Umbilical cord (tissue), 2 donors: ENCODE measurements around the gene RGN. TPM values are rescaled to one million over a fixed set of nuclear protein-coding genes. Genes with fewer than 3 reads are reported as not detected.
"Not testable (repeated sequence)": the region's sequence is repeated elsewhere in the genome, so short reads cannot be mapped to it uniquely, and the experiment has no call there.

Source experiments
- DNase-seq: peaks from one replicate; pipeline ENCODE4 v3.0.0-alpha.2; 2015; ENCODE audit warnings: low spot score
- total RNA-seq: library from RNA; depleted of rRNA; stranded (reverse); fragments of >200 nt; gene quantifications from one replicate; pipeline ENCODE4 v1.2.3, GENCODE V29; 2014; ENCODE audit warnings: low replicate concordance; ENCODE audit not compliant: insufficient read depth

The RGN gene
- total RNA-seq, result 1.4 TPM

DNA sequence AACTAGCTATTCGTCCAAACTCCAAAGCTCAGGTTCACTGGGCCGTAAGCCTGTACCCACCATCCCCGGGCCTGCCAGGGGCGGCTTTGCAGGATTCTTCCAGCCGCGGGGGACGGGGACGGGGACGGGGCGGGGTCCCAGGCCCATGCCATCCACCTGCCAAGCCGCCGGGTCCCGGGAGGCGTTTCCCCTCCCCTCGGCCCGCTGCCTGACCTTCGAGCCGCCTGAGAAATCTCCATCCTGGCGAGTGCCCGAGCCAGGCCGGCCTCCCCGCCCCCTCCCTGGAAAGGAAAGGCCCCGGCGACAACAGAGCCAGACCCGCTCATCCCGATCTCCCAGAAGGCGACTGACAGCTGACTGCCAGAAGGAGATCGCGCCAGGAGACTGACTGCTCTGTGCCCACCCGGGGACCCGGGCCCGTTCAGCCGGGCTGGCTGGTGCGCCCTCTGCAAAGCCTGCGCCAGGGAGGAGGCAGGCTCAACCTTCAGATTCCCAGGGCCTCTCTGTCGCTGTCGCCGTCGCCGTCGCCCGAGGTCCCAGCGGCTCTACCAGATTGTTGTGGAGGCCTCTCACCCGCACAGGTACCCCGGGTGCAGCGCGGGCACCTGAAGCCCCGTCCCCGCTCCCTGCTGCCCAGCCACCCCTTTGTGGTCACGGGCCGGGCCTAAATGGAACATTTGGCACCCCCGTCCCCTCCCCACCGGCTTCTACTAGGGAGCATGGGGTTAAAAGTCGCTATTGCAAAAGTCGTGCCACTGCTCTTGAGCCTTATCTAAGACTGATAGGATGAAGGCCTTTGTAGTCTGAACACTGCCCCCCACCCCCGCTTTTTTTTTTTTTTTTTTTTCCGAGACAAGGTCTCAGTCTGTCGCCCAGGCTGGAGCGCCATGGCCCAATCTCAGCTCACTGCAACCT is at the start of gene RGN:
RGN (plus strand) TSS at position 315 of the 915 bp plus-strand sequence. CDS start 2,702 bp downstream, outside the sequence.
- no peak for DNase-seq

DNA sequence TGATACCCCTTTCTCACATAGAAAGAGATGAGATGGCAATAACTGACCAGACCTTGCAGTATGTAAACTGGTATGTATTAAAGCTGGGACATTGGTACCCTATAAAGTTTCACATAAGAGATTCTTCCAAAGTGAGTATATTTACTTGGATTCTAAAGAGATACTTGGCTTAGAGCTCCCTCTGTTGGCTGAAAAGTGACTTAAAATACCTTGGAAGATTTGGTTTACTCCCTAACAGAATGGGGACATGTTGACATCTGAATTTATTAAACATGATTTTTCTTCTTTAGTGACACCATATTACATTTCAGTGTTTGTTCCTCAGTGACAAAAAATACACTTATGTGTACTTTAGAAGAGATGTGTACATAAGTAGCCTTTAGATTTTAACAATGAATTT is 47.9 kb upstream of the RGN start:
- DNase-seq, result peak; percentile 69

DNA sequence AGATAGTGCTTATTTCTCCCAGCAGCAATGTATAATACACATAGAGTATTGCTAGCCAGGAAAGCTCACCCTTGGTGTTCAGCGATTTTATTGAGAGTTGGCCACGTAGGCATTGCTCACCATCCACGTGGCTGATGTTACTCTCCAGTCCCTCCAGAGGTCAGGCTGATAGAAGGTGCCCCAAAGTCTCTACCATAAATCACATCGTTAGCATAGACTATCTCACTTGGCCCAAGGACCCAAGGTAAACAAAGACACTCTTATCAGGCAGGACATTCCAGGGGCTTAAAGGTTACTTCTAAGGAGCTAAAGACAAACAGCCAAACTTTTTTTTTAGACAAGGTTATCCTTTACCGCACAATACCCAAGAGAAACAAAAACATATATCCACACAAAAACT is 30.3 kb upstream of the RGN start:
- no peak for DNase-seq

DNA sequence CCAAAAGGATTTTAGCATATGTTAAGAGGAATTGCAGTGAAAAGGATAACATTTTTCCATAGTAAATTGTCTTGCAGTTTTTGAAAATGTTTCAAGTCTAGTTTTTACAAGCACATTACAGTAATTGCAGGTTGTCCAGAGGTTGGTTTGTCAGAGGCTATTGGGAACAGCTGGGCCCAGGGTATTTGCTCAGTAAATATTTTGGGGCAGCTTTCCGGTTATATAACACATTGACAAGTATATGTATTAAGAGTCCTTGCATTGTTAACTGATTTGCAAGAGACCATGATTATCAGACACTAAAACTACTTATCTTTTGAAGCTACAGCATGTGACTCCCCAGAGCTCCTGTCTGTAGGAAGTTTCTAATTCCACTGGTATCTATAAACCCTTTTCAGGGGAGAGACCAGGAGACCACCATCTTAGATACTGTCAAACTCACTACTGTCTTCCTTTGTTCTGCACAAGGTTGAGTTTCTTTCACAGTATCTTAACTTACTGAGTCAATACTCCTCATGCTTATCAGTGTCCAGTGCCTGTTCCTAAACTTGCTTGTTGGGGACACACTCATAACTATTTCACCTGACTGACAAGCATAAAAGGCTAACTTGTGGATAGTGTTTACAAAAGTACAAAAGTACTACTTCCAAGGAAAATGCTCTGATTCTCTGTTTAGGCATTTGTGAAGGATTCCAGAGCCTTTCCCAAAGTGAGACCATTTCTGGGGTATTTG is 18.9 kb upstream of the RGN start:
- DNase-seq, result no peak

DNA sequence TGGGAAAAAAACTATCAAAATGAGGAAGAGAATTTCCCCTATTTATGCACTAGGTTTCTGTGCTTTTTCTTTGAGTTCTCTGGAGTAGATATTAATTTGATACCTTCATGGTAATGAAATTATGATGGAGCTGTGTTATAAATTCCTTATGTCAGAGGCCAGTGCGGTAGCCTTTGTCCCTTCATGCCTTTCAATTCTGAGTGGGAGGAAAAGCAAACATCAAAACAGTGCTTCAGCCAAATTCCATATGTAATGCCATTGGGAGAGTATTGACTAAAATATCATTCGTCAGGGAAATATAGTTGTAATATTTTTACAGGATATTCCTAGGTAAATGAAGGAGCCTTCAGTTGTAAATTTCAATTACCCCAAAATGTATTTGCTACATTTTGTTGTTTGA is 17.5 kb upstream of the RGN start:
- no peak for DNase-seq

DNA sequence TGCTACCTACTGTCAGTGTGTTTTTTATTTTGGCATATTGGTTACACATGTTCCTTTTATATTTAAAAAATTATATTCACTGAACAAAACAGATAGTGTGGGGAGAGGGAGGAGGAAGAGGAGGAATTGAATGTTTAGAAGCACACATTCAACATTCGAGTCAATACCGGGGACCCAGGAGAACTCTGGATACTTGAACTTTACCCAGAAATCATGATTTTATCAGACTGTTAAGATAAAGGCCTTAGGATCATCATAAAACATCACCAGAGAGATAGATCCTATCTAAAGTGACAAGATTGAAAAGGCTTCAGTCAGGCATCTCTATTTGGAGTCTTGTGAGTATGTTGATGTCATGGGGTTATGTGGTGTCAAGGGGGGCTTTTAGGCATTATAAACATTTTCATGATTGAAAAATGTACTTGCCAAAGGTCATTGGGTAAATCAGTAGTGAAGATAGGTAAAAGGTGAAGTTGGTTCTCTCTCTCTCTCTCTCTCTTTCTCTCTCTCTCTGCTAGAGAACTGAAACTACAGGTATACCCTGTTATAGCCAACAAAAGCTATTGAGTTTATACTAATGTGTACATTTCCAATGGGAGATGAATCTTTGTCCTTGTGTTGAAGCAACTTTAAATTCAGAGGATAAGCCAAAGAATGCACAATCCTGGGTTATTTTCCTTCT is 16.9 kb upstream of the RGN start:
- DNase-seq, result no peak

DNA sequence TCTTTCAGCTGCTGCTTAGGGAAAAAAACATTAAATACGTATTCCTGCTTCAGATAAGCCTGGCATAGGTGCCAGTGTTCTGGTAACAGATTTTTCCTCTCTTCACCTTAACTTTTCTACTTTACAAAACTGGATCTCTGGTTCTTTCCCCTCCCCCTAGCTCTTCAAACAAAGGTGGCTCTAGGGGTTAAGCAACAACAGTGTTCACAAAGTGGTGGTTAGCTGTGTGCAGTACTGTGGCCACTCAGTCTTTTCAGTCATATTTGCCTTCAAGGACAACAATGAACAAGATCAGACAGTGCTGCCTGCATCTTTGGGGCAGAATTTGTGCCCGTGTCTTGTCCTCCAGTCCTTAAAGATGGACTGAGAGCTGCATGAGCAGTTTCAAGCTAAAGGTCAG is 15.1 kb upstream of the RGN start:
- no peak for DNase-seq

DNA sequence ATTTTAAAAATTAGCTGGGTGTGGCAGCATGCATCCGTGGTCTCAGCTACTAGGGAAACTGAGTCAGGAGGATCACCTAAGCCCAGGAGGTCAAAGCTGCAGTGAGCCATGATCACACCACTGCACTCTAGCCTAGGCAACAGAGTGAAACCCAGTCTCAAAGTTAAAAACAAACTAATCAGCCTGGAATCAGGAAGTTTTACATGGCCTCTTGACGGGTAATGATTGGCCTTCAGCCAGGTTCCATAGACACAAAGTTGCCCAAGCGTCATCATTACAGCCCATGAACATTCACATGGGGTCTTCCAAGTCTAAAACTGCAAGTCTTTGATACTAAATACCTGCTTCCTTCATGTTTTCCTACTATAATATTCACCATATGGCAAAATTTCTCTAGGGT is 10.0 kb upstream of the RGN start:
- no peak for DNase-seq

DNA sequence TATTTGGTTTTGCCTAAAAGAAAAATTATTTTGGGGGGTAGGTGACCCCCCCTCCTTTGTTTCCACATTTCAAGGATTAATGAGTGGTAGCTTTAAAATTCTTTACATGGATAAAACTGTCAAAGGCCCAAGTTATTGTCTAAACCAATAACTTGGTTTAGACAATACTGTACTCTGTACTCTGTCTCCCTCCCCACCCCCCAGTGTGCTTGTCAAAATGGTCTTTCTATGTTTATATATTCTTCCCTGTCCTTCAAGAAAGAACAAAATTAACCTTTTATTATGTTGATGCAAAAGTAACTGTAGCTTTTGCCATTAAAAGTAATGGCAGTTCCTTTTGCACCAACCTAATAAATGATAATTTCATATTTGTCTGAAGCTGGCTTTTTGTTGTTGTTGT is 9.5 kb upstream of the RGN start:
- DNase-seq, result no peak

DNA sequence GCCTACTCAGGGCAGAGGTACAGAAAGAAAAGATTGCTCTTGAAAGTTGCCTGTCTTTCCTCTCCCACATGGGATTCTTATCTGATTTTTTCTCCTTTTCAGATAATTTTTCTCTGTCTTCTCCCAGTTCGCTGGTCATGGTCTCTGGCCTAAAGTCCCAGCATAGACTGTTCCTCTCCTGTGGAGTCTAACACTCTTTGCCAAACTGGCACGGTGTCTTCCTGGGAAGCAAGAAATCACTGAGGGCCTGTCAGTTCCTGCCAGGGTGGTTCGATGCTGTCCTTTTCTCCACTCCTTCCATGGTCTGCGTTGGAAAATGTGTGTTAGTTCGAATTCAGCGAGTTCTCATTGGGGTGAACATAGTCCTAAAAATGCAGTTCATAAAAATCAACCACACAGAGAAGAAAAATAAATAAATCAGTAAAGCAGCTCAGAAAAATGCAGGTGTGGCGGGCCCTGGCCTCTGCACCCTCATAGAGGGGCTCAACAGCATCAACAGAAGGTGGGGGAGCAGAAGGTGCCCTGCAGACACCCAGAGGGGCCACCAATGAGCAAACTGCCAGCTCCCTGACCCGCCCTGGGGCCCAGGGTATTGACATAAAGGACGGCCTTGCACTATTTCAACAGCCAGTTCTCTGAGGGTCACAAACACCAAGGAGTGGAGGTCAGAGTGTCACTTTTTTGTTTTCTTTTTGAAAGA is 2.1 kb downstream of the RGN start:
- no peak for DNase-seq

DNA sequence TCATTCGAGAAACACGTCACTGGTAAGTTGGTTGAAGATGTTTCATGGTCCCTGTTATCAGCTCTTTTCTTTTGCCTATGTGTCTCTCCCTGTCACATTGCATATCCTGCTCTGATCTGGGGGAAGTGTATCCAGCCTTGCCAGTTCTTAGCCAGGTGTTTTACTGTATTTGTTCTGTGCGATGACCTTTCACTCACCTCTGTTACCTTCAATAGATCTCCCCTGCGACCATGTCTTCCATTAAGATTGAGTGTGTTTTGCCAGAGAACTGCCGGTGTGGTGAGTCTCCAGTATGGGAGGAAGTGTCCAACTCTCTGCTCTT is 2.6 kb downstream of the RGN start:
- DNase-seq, result no peak

DNA sequence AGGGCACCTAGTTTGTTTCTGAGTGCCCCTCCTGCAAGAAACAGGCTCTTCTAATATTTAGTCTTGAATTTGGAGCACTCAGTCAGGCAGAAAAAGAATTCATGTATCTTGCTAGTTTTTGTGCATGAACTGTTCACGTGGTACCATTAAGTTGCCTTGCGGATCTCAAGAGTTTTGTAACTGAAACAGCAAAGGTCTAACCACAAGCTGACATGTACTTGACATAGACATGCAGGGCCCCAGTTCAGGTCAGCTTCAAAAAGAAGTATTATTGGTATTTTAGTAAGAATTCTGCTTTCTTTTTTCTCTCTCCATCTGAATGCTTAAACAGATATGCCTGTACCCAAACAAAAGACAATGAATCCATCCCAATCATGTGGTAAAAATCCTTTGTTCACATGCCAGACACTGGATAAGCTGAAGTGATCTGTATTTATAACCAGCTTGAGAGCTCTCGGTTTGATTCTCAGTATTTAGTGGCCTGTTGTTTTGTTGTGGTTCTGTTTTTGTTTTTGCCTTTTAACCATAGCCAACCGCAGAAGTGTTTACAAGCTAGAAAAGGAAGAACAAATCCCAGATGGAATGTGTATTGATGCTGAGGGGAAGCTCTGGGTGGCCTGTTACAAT is 13.0 kb downstream of the RGN start:
- DNase-seq, result peak; percentile 9

DNA sequence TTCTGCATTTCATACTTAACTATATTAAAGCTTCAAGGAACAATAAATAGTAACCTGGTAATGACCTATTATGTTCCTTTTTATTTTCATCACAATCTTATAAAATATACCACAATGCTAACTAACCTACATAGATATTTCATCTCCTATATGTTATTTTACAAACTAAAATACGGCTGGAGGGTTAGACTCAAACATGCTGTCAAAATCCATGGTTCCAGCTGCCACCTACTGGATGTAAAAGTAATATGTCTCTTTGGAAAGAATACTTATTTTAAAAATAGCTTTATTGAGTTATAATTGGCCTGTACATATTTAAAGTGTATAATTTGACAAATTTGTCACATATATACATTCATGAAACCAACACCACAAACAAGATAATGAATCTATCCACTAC is 15.0 kb downstream of the RGN start:
- peak; percentile 16 for DNase-seq

DNA sequence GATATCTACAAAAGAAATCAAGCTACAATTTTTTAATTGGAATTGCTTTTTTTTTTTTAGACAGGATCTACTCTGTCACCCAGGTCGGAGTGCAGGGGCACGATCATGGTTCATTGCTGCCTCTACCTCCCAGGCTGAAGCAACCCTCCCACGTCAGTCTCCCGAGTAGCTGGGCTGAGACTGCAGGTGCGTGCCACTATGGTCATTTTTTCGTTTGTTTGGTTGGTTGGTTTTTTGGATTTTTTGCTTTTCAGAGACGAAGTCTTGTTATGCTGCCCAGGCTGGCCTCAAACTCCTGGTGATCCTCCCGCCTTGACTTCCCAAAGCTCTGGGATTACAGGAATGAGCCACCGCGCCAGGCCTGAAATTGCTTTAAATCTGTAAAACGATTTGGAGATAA is 15.6 kb downstream of the RGN start:
- DNase-seq, result no peak

DNA sequence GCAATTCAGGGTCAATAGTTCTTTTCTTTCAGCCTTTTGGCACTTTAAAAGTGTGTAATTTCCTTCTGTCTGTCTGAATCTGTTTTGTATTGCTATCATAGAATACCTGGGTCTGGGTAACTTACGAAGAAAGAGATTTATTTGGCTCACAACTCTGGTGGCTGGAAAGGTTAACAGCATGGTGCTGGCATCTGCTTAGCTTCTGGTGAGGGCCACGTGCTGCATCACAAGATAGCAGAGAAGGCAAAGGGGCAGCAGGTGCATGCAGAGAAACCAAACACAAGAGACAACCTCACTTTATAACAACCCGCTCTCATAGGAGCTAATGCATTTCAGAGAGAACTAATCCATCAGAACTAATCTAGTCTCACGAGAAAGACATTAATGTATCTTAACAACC is 18.8 kb downstream of the RGN start:
- no peak for DNase-seq

DNA sequence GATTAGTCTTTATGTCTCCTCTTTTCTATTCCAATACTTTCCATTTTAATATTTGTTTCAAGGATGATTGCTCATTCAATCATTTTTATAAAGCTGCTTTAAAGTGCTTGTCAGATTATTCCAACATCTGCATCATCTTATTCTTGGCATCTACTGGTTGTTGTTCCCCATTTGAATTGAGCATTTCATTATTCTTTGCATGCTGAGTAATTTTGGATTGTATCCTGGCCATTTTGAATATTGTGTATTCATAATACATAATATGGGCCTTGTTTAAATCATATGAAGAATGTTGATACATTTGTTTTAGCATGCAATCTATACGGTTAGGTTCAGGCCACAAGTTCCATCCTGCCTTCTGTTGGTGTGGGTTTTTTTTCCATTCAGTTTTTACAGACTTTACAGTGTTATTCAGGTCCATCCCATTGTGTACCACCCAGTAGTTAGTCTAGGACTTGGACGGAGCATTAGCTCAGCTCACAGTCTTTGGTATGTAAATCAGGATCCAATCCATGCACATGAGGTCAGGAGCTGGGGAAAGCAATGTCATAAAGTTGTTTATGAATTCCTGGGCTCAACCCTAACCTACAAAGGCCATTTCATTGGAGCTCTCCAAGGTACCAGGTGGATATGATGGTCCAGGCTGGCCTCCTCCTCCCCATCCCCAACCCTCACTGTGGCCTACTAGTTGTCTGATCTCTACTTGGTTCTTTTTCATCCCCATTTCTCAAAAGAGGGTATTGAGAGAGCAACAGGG is 20.3 kb downstream of the RGN start:
- DNase-seq, result no peak

DNA sequence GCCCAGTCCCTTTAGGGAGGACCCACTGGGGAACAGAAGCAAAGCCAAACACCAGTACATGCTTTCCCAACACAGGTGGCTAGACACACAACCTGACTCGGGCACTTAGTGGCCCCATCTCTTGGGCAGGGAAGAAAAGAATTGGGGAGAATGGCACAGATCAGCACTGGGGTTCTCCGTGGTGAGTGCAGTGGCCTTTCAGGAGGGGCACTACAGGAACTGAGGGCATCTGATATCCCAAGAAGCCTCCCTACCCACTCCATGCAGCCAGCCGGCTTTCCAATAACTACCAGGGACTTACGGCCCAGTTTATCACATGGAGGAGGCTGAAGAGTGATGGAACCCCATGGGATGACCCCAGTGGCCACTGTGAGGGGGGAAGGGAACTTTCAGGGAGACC is 23.0 kb downstream of the RGN start:
- no peak for DNase-seq

DNA sequence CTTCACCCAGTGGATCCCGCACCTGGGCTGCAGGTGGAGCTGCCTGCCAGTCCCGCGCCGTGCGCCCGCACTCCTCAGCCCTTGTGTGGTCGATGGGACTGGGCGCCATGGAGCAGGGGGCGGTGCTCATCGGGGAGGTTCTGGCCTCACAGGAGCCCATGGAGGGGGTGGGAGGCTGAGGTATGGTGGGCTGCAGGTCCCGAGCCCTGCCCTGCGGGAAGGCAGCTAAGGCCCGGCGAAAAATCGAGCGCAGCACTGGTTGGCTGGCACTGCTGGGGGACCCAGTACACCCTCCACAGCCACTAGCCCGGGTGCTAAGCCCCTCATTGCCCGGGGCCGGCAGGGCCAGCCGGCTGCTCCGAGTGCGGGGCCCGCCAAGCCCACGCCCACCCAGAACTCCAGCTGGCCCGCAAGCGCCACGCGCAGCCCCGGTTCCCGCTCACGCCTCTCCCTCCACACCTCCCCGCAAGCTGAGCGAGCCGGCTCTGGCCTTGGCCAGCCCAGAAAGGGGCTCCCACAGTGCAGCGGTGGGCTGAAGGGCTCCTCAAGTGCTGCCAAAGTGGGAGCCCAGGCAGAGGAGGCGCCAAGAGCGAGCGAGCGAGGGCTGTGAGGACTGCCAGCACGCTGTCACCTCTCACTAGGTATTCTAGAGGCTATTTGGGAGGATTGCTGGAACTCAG is 32.8 kb downstream of the RGN start:
- not testable (repeated sequence) for DNase-seq

DNA sequence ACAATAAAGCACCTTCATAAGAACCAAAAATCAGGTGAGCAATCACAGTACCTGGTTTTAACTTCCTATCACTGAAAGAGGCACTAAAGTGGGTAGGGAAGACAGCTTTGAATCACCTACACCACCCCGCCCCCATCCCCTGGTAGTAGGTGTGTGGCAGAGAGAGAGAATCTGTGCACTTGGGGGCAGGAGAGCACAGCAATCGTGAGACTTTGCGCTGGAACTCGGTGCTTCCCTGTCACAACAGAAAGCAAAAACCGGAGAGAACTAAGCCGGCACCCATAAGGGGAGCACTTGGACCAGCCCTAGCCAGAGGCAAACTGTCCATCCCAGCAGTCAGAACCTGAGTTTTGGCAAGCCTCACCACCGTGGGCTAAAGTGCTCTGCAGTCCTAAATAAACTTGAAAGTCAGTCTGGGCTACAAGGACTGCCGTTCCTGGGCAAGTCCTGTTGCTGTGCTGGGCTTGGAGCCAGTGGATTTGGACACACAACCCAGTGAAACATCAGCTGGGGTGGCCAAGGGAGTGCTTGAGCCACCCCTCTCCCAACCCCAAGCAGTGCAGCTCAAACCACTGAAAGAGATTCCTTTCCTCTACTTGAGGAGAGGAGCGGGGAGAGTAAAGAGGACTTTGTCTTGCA is 34.2 kb downstream of the RGN start:
- no peak for DNase-seq
